Measurements from ENCODE around the gene MBNL2.
A peak's percentile ranks its signal among the peaks of the same experiment; 100 is the strongest.
"Not testable (repeated sequence)": the region's sequence is repeated elsewhere in the genome, so short reads cannot be mapped to it uniquely, and the experiment has no call there.

The MBNL2 gene

GRCh38 chr13:97221989-97222700 lies at the start of gene MBNL2:
TSS of gene MBNL2 (plus strand) at chr13:97222333. CDS start at chr13:97276236, 53,903 bp downstream.
- peak; percentile 84 for DNase-seq

GRCh38 chr13:97174638-97175037 lies 47.5 kb upstream of the MBNL2 start:
- no peak for DNase-seq

GRCh38 chr13:97175041-97175440 lies 47.1 kb upstream of the MBNL2 start:
- DNase-seq: no peak

- DNase-seq: no peak
Observed at GRCh38 chr13:97179501-97179900, 42.6 kb upstream of the MBNL2 start.

- DNase-seq: no peak
Observed at GRCh38 chr13:97182111-97182890, 39.8 kb upstream of the MBNL2 start.

- no peak for DNase-seq
Observed at GRCh38 chr13:97185291-97185690, 36.8 kb upstream of the MBNL2 start.

GRCh38 chr13:97185751-97186150 lies 36.4 kb upstream of the MBNL2 start:
- DNase-seq: no peak

- no peak for DNase-seq
Observed at GRCh38 chr13:97188207-97188606, 33.9 kb upstream of the MBNL2 start.

GRCh38 chr13:97189928-97190327 lies 32.2 kb upstream of the MBNL2 start:
- no peak for DNase-seq

- DNase-seq: no peak
Observed at GRCh38 chr13:97191142-97191541, 31.0 kb upstream of the MBNL2 start.

GRCh38 chr13:97191615-97192014 lies 30.5 kb upstream of the MBNL2 start:
- DNase-seq: peak; percentile 16

GRCh38 chr13:97192166-97192565 lies 30.0 kb upstream of the MBNL2 start:
- DNase-seq: no peak

- no peak for DNase-seq
Observed at GRCh38 chr13:97193577-97193976, 28.6 kb upstream of the MBNL2 start.

GRCh38 chr13:97194479-97194878 lies 27.7 kb upstream of the MBNL2 start:
- no peak for DNase-seq

GRCh38 chr13:97196340-97196739 lies 25.8 kb upstream of the MBNL2 start:
- no peak for DNase-seq

- no peak for DNase-seq
Observed at GRCh38 chr13:97198753-97199152, 23.4 kb upstream of the MBNL2 start.

- no peak for DNase-seq
Observed at GRCh38 chr13:97199451-97199850, 22.7 kb upstream of the MBNL2 start.

- no peak for DNase-seq
Observed at GRCh38 chr13:97200081-97200942, 21.8 kb upstream of the MBNL2 start.

- no peak for DNase-seq
Observed at GRCh38 chr13:97202761-97203160, 19.4 kb upstream of the MBNL2 start.

- no peak for DNase-seq
Observed at GRCh38 chr13:97205465-97205864, 16.7 kb upstream of the MBNL2 start.

- DNase-seq: no peak
Observed at GRCh38 chr13:97205982-97206381, 16.2 kb upstream of the MBNL2 start.

GRCh38 chr13:97207252-97207651 lies 14.9 kb upstream of the MBNL2 start:
- not testable (repeated sequence) for DNase-seq

GRCh38 chr13:97211300-97211699 lies 10.8 kb upstream of the MBNL2 start:
- DNase-seq: no peak

Measured in NCI-H1105 treated with DMSO at 0.1 percent for 48 hours (cell line).